B cell (primary cell): ENCODE data around the gene HNRNPC. TPM values are rescaled to one million over a fixed set of nuclear protein-coding genes. Genes with fewer than 3 reads are reported as not detected.

ENCODE experiments used
- ATAC-seq: fragments of 200-7000 bp; cut with Tn5 transposase; one replicate; pipeline ENCODE4 v1.10.0; 2021; ENCODE audit warnings: low read depth, mild to moderate bottlenecking, moderate number of reproducible peaks, moderate library complexity
- CTCF ChIA-PET: fragments of 350-600 bp; sonication (Branson Sonifier 250); formaldehyde crosslinking; loops from one replicate; lab custom pipeline; 2021; ENCODE audit warnings: antibody characterized with exemption, inconsistent platforms; lab: Charles Lee
- POLR2A ChIA-PET: fragments of 350-600 bp; sonication (Branson Sonifier 250); formaldehyde crosslinking; loops from one replicate; lab custom pipeline; 2021; ENCODE audit warnings: antibody characterized with exemption; lab: Charles Lee
- DNase-seq: peaks from one replicate; pipeline ENCODE4 v3.0.0; 2013
- H2AFZ ChIP-seq: 2 replicates; pipeline ENCODE4 v1.6.1; 2012; ENCODE audit warnings: mild to moderate bottlenecking, low read depth, low read length; ENCODE audit not compliant: insufficient read depth, poor library complexity, severe bottlenecking
- H3K27ac ChIP-seq, 2 donors: 1 replicate in 1 of 2; 2 replicates in 1 of 2; pipeline ENCODE4 v1.5.1; 2012 to 2013; ENCODE audit warnings: low read length in 2 of 2, mild to moderate bottlenecking in 2 of 2, moderate library complexity in 1 of 2
- H3K27me3 ChIP-seq, 4 experiments: fragments of 200-600 bp in 1 of 4; sonication (generic) in 1 of 4; replicated peaks in 1 of 4; 1 replicate in 2 of 4; 2 replicates in 2 of 4; pipeline versions ENCODE4 v1.6.1 to v1.7.0; 2013 to 2016; ENCODE audit warnings: low read length in 3 of 4, mild to moderate bottlenecking in 2 of 4, mixed read lengths in 1 of 4, moderate library complexity in 1 of 4; ENCODE audit not compliant: insufficient read depth in 4 of 4, control insufficient read depth in 3 of 4; ENCODE audit errors: control extremely low read depth in 1 of 4
- H3K36me3 ChIP-seq, 2 experiments: replicated peaks in 1 of 2; 1 replicate in 1 of 2; 2 replicates in 1 of 2; pipeline versions ENCODE4 v1.6.1 to v1.7.1; 2013; ENCODE audit warnings: low read length in 1 of 2; ENCODE audit not compliant: insufficient read depth in 2 of 2, control insufficient read depth in 1 of 2; ENCODE audit errors: control extremely low read depth in 1 of 2, extremely low read depth in 1 of 2
- H3K4me1 ChIP-seq, 2 donors: fragments of 200-600 bp in 1 of 2; sonication (generic) in 1 of 2; 1 replicate in 1 of 2; 2 replicates in 1 of 2; pipeline versions ENCODE4 v1.5.1 to v1.6.1; 2013 to 2017; ENCODE audit warnings: low read length in 2 of 2; ENCODE audit not compliant: control insufficient read depth in 2 of 2, insufficient read depth in 2 of 2
- H3K4me2 ChIP-seq: replicated peaks from 2 replicates; pipeline ENCODE3; 2012; ENCODE audit warnings: mild to moderate bottlenecking, low read depth, low read length; ENCODE audit not compliant: poor library complexity, severe bottlenecking
- H3K4me3 ChIP-seq, 5 experiments: fragments of 200-600 bp in 1 of 5; sonication (generic) in 1 of 5; 1 replicate in 3 of 5; 2 replicates in 2 of 5; pipeline versions ENCODE4 v1.5.1 to v1.7.0; 2011 to 2016; ENCODE audit warnings: low read length in 4 of 5, mild to moderate bottlenecking in 4 of 5, low read depth in 2 of 5, control low read depth in 1 of 5, moderate library complexity in 1 of 5; ENCODE audit not compliant: insufficient read depth in 1 of 5; ENCODE audit errors: control extremely low read depth in 1 of 5, extremely low read depth in 1 of 5
- H3K79me2 ChIP-seq: fragments of 200-600 bp; sonication (generic); one replicate; pipeline ENCODE4 v1.6.0; 2016; ENCODE audit warnings: low read length; ENCODE audit not compliant: control insufficient read depth, insufficient read depth
- H3K9ac ChIP-seq: fragments of 200-600 bp; sonication (generic); 2 replicates; pipeline ENCODE4 v1.6.1; 2017; ENCODE audit warnings: mild to moderate bottlenecking, low read length, moderate library complexity
- H3K9me3 ChIP-seq, 3 donors: one replicate each; pipeline versions ENCODE4 v1.6.1 to v1.7.1; 2013; ENCODE audit warnings: low read length in 2 of 3; ENCODE audit not compliant: control insufficient read depth in 2 of 3, insufficient read depth in 1 of 3; ENCODE audit errors: control extremely low read depth in 1 of 3
- H4K20me1 ChIP-seq: 2 replicates; pipeline ENCODE4 v1.6.0; 2012; ENCODE audit warnings: mild to moderate bottlenecking, low read length; ENCODE audit not compliant: insufficient read depth, control insufficient read depth, poor library complexity, severe bottlenecking
- H3K27ac Mint-ChIP-seq: one replicate; pipeline ENCODE4 v1.8.0; 2021; ENCODE audit warnings: mixed read lengths
- H3K27me3 Mint-ChIP-seq: one replicate; pipeline ENCODE4 v1.8.0; 2021; ENCODE audit warnings: mixed read lengths
- H3K4me1 Mint-ChIP-seq: one replicate; pipeline ENCODE4 v1.8.0; 2021; ENCODE audit warnings: mixed read lengths
- H3K4me3 Mint-ChIP-seq: one replicate; pipeline ENCODE4 v1.8.0; 2021; ENCODE audit warnings: mixed read lengths
- H3K9me3 Mint-ChIP-seq: one replicate; pipeline ENCODE4 v1.8.0; 2022; ENCODE audit warnings: mixed read lengths; ENCODE audit not compliant: insufficient read depth
- EZH2 ChIP-seq: IDR thresholded peaks from 2 replicates; pipeline ENCODE4 v1.6.1; 2012; ENCODE audit warnings: borderline replicate concordance, low read depth, mild to moderate bottlenecking, moderate library complexity, low read length; ENCODE audit not compliant: insufficient read depth, poor library complexity, severe bottlenecking
- WGBS: methylation state at CpG from one replicate; pipeline ENCODE4 v1.1.5; 2013; ENCODE audit warnings: missing lambda C conversion rate; ENCODE audit not compliant: insufficient coverage; 5-methylcytosine and 5-hydroxymethylcytosine counted together
- intact Hi-C: fragments of 100-400 bp; cut with micrococcal nuclease; formaldehyde crosslinking; loops from one replicate; pipeline ENCODE4 v1.10.0; 2022
- polyA plus RNA-seq: library from polyadenylated mRNA; depleted of rRNA; stranded (reverse); fragments of >200 nt; gene quantifications from 2 replicates; pipeline ENCODE4 v1.2.3, GENCODE V29; 2012
- total RNA-seq, 2 donors: library from RNA; stranded (reverse); fragments of 120-200 nt in 1 of 2; gene quantifications; 1 replicate in 1 of 2; 2 replicates in 1 of 2; pipeline versions ENCODE4 v1.2.3 to v1.2.4, GENCODE V29; 2013 to 2022
- TF ChIP-seq, protein P1 (sequence below): fragments of 200-600 bp; IDR thresholded peaks from one replicate; pipeline ENCODE4 v1.8.0; 2022; ENCODE audit warnings: antibody characterized with exemption, mild to moderate bottlenecking

HNRNPC gene
- total and polyA plus RNA-seq, 2 donors (not counting 1 experiment from before 2014, with no cell fraction given) = 358 to 497 TPM

DNA sequence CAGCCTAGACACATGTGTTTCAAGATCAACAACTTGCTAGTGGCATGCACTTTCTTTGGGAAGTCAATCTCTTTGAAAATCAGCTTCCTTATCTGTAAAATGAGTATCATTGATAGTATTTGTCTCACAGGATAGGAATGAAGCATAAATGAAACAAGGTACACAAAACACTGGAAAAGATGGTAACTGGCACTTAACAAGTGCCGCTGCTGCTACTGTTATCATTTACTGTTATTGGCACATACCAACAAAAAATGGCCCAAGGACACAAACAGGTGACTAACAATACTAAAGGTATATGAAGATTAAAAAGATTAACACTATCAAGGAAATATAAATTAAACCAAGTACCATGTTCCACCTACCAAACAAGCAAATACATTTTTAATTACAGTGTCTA lies 20.9 kb downstream of the HNRNPC start:
- ChIA-PET CTCF (interaction anchor here (0.6 kb wide), 1 partner anchor 174 kb away, joined by 3 read pairs; no protein-coding TSS in a partner anchor), POLR2A (no interaction called here)
- Mint-ChIP-seq H3K9me3 (no peaks in the 10 kb centered on the region), H3K4me1 (peaks cover 28% of the 10 kb centered on the region), H3K27ac (peak overlapping the region; percentile 27), H3K27me3 (no peaks in the 10 kb centered on the region), H3K4me3 (no peak overlapping the region)
- Histone ChIP-seq H3K27me3 (no peaks in the 10 kb centered on the region), H3K9ac (no peak overlapping the region), H3K9me3 (no peaks in the 10 kb centered on the region), H4K20me1 (peaks cover 70% of the 10 kb centered on the region), H3K36me3 (peaks cover 10 to 66% of the 10 kb centered on the region in 2 experiments), H3K79me2 (peaks cover 99% of the 10 kb centered on the region), H3K4me3 (no peak overlapping the region), H3K27ac (peak overlapping the region in 1 of 2 donors; percentile 12), H2AFZ (no peak overlapping the region), H3K4me1 (no peaks in the 10 kb centered on the region), H3K4me2 (no peak overlapping the region)
- intact Hi-C loops = no loop called here
- no CpG with 5 or more reads among the region's 1 CpG for WGBS
- DNase-seq (no peak), ATAC-seq (no peak)
- no peak for TF ChIP-seq EZH2
- TF ChIP-seq, protein P1, sequence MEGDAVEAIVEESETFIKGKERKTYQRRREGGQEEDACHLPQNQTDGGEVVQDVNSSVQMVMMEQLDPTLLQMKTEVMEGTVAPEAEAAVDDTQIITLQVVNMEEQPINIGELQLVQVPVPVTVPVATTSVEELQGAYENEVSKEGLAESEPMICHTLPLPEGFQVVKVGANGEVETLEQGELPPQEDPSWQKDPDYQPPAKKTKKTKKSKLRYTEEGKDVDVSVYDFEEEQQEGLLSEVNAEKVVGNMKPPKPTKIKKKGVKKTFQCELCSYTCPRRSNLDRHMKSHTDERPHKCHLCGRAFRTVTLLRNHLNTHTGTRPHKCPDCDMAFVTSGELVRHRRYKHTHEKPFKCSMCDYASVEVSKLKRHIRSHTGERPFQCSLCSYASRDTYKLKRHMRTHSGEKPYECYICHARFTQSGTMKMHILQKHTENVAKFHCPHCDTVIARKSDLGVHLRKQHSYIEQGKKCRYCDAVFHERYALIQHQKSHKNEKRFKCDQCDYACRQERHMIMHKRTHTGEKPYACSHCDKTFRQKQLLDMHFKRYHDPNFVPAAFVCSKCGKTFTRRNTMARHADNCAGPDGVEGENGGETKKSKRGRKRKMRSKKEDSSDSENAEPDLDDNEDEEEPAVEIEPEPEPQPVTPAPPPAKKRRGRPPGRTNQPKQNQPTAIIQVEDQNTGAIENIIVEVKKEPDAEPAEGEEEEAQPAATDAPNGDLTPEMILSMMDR = no peak

DNA sequence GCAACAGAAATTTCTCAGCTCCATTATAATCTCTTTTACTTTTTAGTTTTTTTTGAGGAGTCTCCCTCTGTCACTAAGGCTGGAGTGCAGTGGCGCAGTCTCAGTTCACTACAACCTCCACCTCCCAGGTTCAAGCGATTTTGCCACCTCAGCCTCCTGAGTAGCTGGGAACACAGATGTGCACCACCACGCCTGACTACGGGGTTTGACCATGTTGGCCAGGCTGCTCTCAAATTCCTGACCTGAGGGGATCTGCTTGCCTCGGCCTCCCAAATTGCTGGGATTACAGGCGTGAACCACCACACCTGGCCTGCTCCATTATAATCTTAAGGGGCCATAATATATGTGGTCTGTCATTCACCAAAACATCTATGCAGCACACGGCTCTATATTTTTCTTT lies 23.4 kb downstream of the HNRNPC start:
- Histone ChIP-seq H3K27me3 (no peaks in the 10 kb centered on the region), H2AFZ (no peak overlapping the region), H3K4me1 (no peaks in the 10 kb centered on the region), H3K9me3 (no peaks in the 10 kb centered on the region), H3K79me2 (peaks cover 99% of the 10 kb centered on the region), H3K4me2 (no peak overlapping the region), H3K27ac (no peak overlapping the region), H3K9ac (no peak overlapping the region), H3K36me3 (peaks cover 14 to 51% of the 10 kb centered on the region in 2 experiments), H4K20me1 (peaks cover 70% of the 10 kb centered on the region), H3K4me3 (no peak overlapping the region)
- H3K27me3 Mint-ChIP-seq = no peaks in the 10 kb centered on the region
- TF ChIP-seq EZH2 = no peak
- TF ChIP-seq, protein P1 = no peak
- 95% methylated on average over 6 of the region's 7 CpGs for WGBS
- H3K4me1 Mint-ChIP-seq = peaks cover 35% of the 10 kb centered on the region
- no peaks in the 10 kb centered on the region for H3K9me3 Mint-ChIP-seq
- intact Hi-C loops = no loop called here
- no peak overlapping the region for H3K27ac Mint-ChIP-seq
- H3K4me3 Mint-ChIP-seq = no peak overlapping the region
- ATAC-seq = no peak
- no peak for DNase-seq
- POLR2A ChIA-PET = interaction anchor here (1.2 kb wide), 1 partner anchor 19 kb away, joined by 3 read pairs; no protein-coding TSS in a partner anchor
- CTCF ChIA-PET = no interaction called here
